Pancreas (tissue), 10 donors: ENCODE results near the gene CMIP. TPM values are rescaled to one million over a fixed set of nuclear protein-coding genes. Genes with fewer than 3 reads are reported as not detected.

Source experiments
- ATAC-seq, 4 donors: fragments of 200-7000 bp; cut with Tn5 transposase; one replicate each; pipeline versions ENCODE4 v1.8.0 to v1.9.1; 2020; ENCODE audit warnings: mild to moderate bottlenecking in 4 of 4, moderate library complexity in 4 of 4
- DNase-seq, 6 donors: peaks; one replicate each; pipeline ENCODE4 v3.0.0-alpha.2; 2020
- FAIRE-seq: peaks from 2 replicates; lab custom pipeline; 2012; peaks lifted over from hg19 to GRCh38; lab: Jason Lieb, UNC
- H3K27ac ChIP-seq, 4 donors: fragments of 200-600 bp; sonication (generic); 1 replicate in 3 of 4; 2 replicates in 1 of 4; pipeline versions ENCODE4 v1.5.0 to v1.8.0; 2020
- H3K27me3 ChIP-seq, 4 donors: fragments of 200-600 bp; one replicate each; pipeline ENCODE4 v1.8.0; 2021
- H3K36me3 ChIP-seq, 3 donors: fragments of 200-600 bp; sonication (generic) in 1 of 3; one replicate each; pipeline versions ENCODE4 v1.5.0 to v1.8.0; 2020 to 2021
- H3K4me1 ChIP-seq, 3 donors: fragments of 200-600 bp; one replicate each; pipeline ENCODE4 v1.8.0; 2021
- H3K4me3 ChIP-seq, 4 donors: fragments of 200-600 bp; sonication (generic) in 2 of 4; one replicate each; pipeline versions ENCODE4 v1.5.0 to v1.8.0; 2020 to 2021
- H3K9me3 ChIP-seq, 4 donors: fragments of 200-600 bp; one replicate each; pipeline ENCODE4 v1.8.0; 2021
- WGBS, 2 donors: extraction: QIAGEN DNeasy Blood & Tissue Kit; methylation state at CpG; one replicate each; pipeline ENCODE4 v1.1.7; 2013; 5-methylcytosine and 5-hydroxymethylcytosine counted together
- intact Hi-C, 3 donors: fragments of 100-400 bp; cut with DNase I; formaldehyde crosslinking; loops; one replicate each; pipeline versions ENCODE4 v1.11.1 to v1.14.2; 2022
- polyA plus RNA-seq, 2 donors: library from polyadenylated mRNA; stranded (reverse); fragments of 200-250 nt; gene quantifications; one replicate each; pipeline ENCODE4 v1.2.3, GENCODE V29; 2013
- total RNA-seq, 6 donors: library from RNA; stranded (reverse); fragmentation: NEBNext Ultra II Directional in 4 of 6; extraction: Animal tissue kit (Norgen Biotek cat#: 25700) in 4 of 6; gene quantifications; one replicate each; pipeline versions ENCODE4 v1.2.1 to v1.2.4, GENCODE V29; 2021 to 2023
- TF ChIP-seq, protein P1 (sequence below), 4 donors: fragments of 200-600 bp; sonication (generic) in 3 of 4; IDR thresholded peaks; one replicate each; pipeline versions ENCODE4 v1.5.0 to v1.8.0; 2021; ENCODE audit warnings: antibody characterized with exemption in 4 of 4
- donor health status: healthy with polysubstance abuse.
- donor health status: DM: no; HTN: no; CAD: no; lungs with moderate emphysema.
- donor health status: DM: no; HTN: no; CAD: no.
- donor health status: control.
- donor health status: control.
- donor health status: Bipolar disorder and iron deficiency.
- donor health status: DM: yes; HTN: yes; CAD: no.
- donor health status: DM: no; HTN: no; CAD: no.
- donor health status: DM: no; HTN: no; CAD: no.
- donor health status: DM: yes; HTN: yes; CAD: no.

The CMIP gene
- total and polyA plus RNA-seq, 8 donors = 9.7 to 37.0 (median 21.5) TPM

GRCh38 chr16:81591545-81591870 lies 146.9 kb downstream of the CMIP start:
- no peak overlapping the region for H3K4me3 ChIP-seq
- no peaks in the 10 kb centered on the region for H3K9me3 ChIP-seq
- H3K4me1 ChIP-seq = no peaks in the 10 kb centered on the region
- DNase-seq = no peak
- no peaks in the 10 kb centered on the region for H3K27me3 ChIP-seq
- no peak for FAIRE-seq
- H3K27ac ChIP-seq = no peak overlapping the region
- TF ChIP-seq, protein P1, sequence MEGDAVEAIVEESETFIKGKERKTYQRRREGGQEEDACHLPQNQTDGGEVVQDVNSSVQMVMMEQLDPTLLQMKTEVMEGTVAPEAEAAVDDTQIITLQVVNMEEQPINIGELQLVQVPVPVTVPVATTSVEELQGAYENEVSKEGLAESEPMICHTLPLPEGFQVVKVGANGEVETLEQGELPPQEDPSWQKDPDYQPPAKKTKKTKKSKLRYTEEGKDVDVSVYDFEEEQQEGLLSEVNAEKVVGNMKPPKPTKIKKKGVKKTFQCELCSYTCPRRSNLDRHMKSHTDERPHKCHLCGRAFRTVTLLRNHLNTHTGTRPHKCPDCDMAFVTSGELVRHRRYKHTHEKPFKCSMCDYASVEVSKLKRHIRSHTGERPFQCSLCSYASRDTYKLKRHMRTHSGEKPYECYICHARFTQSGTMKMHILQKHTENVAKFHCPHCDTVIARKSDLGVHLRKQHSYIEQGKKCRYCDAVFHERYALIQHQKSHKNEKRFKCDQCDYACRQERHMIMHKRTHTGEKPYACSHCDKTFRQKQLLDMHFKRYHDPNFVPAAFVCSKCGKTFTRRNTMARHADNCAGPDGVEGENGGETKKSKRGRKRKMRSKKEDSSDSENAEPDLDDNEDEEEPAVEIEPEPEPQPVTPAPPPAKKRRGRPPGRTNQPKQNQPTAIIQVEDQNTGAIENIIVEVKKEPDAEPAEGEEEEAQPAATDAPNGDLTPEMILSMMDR (IDR thresholded peaks at IDR 0.05) = no peak
- H3K36me3 ChIP-seq = no peaks in the 10 kb centered on the region
- WGBS, 2 donors = 83 to 88% methylated on average over 2 of the region's 2 CpGs
- intact Hi-C loops = no loop called here
- no peak for ATAC-seq

- intact Hi-C loops = no loop called here
- Histone ChIP-seq H3K27ac (no peak overlapping the region), H3K36me3 (no peaks in the 10 kb centered on the region), H3K27me3 (no peaks in the 10 kb centered on the region), H3K4me1 (no peaks in the 10 kb centered on the region), H3K9me3 (no peaks in the 10 kb centered on the region), H3K4me3 (no peak overlapping the region)
- no peak for FAIRE-seq
- 55 to 60% methylated on average over 11 of the region's 11 CpGs for WGBS, 2 donors
- DNase-seq = no peak
- TF ChIP-seq, protein P1 (IDR thresholded peaks at IDR 0.05) = no peak
- peak in 3 of 4 donors; percentile 52 to 88 (median 75) for ATAC-seq
These were observed 147.8 kb downstream of the CMIP start for GRCh38 chr16:81592353-81592866.

- 90 to 96% methylated on average over 16 of the region's 16 CpGs for WGBS, 2 donors
- Histone ChIP-seq H3K27me3 (no peaks in the 10 kb centered on the region), H3K4me1 (no peaks in the 10 kb centered on the region), H3K9me3 (no peaks in the 10 kb centered on the region), H3K36me3 (no peaks in the 10 kb centered on the region), H3K27ac (no peak overlapping the region), H3K4me3 (no peak overlapping the region)
- TF ChIP-seq, protein P1 (IDR thresholded peaks at IDR 0.05) = no peak
- FAIRE-seq (no peak), ATAC-seq (no peak), DNase-seq (no peak)
- intact Hi-C loops = no loop called here
These were observed 148.9 kb downstream of the CMIP start for GRCh38 chr16:81593481-81593880.

DNA sequence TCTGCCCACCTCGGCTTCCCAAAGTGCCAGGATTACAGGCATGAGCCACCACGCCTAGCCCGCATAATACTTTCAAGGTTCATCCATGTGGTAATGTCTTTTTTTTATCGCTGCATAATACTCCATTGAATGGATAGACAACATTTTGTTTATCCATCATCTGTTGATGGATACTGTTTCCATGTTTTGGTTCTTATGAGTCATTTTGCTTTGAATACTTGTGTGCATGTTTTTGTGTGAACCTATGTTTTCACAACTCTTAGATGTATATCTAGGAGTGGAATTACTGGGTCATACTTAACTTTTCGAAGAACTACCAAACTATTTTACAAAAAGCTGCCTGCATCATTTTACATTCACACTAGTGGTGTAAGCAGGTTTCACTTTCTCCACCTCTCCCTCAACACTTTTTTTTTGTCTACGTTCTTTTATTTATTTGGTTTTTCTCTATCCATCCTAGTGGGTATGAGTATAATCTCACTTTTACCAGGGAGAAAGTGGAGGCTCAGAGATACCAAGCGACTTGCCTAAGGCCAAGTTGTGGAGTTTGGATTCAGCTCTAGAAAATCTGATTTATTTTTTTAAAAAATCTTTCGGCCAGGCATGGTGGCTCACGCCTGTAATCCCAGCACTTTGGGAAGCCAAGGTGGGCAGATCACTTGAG lies 151.2 kb downstream of the CMIP start:
- Histone ChIP-seq H3K4me3 (no peak overlapping the region), H3K27ac (no peak overlapping the region), H3K4me1 (peaks cover 0 to 5% (median 0%) of the 10 kb centered on the region in 3 donors), H3K27me3 (no peaks in the 10 kb centered on the region), H3K36me3 (no peaks in the 10 kb centered on the region), H3K9me3 (no peaks in the 10 kb centered on the region)
- WGBS, 2 donors = 96% methylated on average over 9 of the region's 9 CpGs
- TF ChIP-seq, protein P1 (IDR thresholded peaks at IDR 0.05) = no peak
- FAIRE-seq (no peak), ATAC-seq (no peak), DNase-seq (no peak)
- intact Hi-C loops = no loop called here

DNA sequence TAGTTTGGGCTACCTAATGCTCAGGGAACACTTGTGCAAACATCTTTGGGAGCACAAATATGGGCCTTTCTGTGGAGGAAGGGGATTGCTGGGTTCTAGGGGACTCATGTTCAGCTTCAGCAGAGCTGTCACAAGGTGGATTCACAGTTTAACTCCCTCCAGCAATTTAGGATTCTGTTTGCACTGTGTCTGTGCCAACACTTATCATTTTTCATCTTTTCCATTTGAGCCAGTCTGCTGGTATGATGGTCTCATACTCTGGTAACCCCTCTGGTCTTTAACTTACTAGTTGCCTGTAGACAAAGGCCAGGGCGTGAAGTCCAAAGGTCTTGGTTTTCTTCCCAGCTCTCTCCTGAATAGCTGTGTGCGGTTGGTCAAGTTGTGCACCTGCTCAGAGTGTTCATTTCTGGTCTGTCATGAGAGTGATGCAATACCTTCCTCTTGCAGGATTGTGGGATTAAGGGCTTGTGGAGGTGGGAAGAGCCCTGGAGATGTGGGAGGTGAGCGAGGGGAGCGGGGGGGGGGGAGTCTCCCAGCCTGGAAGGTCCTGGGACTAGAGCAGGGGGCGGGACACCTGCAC lies 152.6 kb downstream of the CMIP start:
- H3K9me3 ChIP-seq = no peaks in the 10 kb centered on the region
- H3K4me1 ChIP-seq = peaks cover 0 to 5% (median 3%) of the 10 kb centered on the region in 3 donors
- FAIRE-seq (no peak), DNase-seq (no peak), ATAC-seq (no peak)
- WGBS, 2 donors = 93 to 94% methylated on average over 5 of the region's 5 CpGs
- H3K36me3 ChIP-seq = no peaks in the 10 kb centered on the region
- TF ChIP-seq, protein P1 (IDR thresholded peaks at IDR 0.05) = no peak
- intact Hi-C loops = no loop called here
- H3K27me3 ChIP-seq = no peaks in the 10 kb centered on the region
- H3K4me3 ChIP-seq = no peak overlapping the region
- H3K27ac ChIP-seq = no peak overlapping the region
